HEK293 (cell line): ENCODE data around the gene ZNRF2.

Source experiments
- ZNF26 ChIP-seq: fragments of 450-650 bp; formaldehyde crosslinking; IDR thresholded peaks from 2 replicates; pipeline ENCODE4 v1.5.1; 2016; ENCODE audit warnings: missing biosample characterization, missing genetic modification characterization
- ZNF302 ChIP-seq: fragments of 450-650 bp; formaldehyde crosslinking; IDR thresholded peaks from 2 replicates; pipeline ENCODE4 v1.5.1; 2016; ENCODE audit warnings: missing biosample characterization, missing genetic modification characterization, low read depth
- ZNF510 ChIP-seq: fragments of 450-650 bp; formaldehyde crosslinking; IDR thresholded peaks from 2 replicates; pipeline ENCODE4 v1.5.1; 2018; ENCODE audit warnings: mild to moderate bottlenecking, missing genetic modification characterization, missing biosample characterization; ENCODE audit not compliant: insufficient replicate concordance
- ZNF707 ChIP-seq: fragments of 450-650 bp; formaldehyde crosslinking; IDR thresholded peaks from 2 replicates; pipeline ENCODE4 v1.5.1; 2016; ENCODE audit warnings: missing biosample characterization, missing genetic modification characterization
- ZNF830 ChIP-seq: fragments of 450-650 bp; IDR thresholded peaks from 2 replicates; pipeline ENCODE4 v1.5.0; 2018; ENCODE audit warnings: missing biosample characterization, missing genetic modification characterization, low read depth, mild to moderate bottlenecking, moderate library complexity

GRCh38 chr7:30282735-30283134 lies 1.7 kb upstream of the ZNRF2 start:
- TF ChIP-seq ZNF302 (tag by site-specific recombination) (no peak), ZNF830 (tag by site-specific recombination) (no peak), ZNF510 (tag by site-specific recombination) (no peak), ZNF26 (tag by site-specific recombination) (no peak), ZNF707 (tag by site-specific recombination) (no peak)
